ENCODE data around the gene PRRX1. TPM values are rescaled to one million over a fixed set of nuclear protein-coding genes. Genes with fewer than 3 reads are reported as not detected.

PRRX1 gene
- total and polyA plus RNA-seq, 8 donors: 0.84 to 79.6 (median 3.2) TPM

DNA sequence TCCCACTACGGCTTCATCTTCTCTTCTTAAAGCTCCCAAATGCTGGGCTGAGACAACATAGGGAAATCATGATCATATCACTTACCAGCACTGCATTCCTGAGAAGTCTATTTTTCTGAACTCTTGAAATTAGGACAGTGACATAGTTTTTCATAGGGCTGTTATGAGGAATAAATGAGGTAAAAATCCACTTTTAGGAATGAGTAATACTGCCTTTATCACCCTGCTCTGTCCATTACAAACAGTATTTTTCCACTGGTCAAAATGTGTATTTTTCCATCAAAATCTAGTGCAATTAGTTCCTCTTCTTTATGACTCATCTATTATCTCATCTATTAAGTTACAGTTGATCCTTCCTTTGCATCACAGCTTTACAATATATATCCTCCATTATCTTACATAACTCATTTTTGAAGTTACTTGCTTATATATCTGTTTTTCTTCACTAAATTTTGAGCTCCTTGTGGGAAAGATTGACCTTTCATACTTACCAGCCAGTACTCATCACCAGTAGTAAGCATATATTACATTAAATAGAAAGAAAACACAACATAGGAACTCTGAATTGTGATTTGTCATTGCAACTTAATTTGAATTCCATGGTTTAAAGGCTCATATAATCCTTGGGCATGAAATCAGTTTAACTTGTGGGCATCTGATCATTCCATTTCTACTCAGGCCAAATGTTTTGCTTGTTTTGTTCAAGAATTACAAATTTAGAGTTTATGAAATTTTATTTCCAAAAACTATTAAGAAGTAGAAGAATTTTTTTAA lies 37.1 kb downstream of the PRRX1 start:
- Histone ChIP-seq H3K36me3 (no peaks in the 10 kb centered on the region), H3K4me1 (no peaks in the 10 kb centered on the region), H3K27ac (peak overlapping the region in 1 of 2 donors; percentile 28), H3K9me3 (no peaks in the 10 kb centered on the region), H3K4me3 (no peak overlapping the region), H3K27me3 (no peaks in the 10 kb centered on the region)
- TF ChIP-seq, protein P1, sequence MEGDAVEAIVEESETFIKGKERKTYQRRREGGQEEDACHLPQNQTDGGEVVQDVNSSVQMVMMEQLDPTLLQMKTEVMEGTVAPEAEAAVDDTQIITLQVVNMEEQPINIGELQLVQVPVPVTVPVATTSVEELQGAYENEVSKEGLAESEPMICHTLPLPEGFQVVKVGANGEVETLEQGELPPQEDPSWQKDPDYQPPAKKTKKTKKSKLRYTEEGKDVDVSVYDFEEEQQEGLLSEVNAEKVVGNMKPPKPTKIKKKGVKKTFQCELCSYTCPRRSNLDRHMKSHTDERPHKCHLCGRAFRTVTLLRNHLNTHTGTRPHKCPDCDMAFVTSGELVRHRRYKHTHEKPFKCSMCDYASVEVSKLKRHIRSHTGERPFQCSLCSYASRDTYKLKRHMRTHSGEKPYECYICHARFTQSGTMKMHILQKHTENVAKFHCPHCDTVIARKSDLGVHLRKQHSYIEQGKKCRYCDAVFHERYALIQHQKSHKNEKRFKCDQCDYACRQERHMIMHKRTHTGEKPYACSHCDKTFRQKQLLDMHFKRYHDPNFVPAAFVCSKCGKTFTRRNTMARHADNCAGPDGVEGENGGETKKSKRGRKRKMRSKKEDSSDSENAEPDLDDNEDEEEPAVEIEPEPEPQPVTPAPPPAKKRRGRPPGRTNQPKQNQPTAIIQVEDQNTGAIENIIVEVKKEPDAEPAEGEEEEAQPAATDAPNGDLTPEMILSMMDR (IDR thresholded peaks at IDR 0.05): no peak
- intact Hi-C loops (cut with DNase I): no loop called here
- ATAC-seq (peak; percentile 18), DNase-seq (no peak)

DNA sequence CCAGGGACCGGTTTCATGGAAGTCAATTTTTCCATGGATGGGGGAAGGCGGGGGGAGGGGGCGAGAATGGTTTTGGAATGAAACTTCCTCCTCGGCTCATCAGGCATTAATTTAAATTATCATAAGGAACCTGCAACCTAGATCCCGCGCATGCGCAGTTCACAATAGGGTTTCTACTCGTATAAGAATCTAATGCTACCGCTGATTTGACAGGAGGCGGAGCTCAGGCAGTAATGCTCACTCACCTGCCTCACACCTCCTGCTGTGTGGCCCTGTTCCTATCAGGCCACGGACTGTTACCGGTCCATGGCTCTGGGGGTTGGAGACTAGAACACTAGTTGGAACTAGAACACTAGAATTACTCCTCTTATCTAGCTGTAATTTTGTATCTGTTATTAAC lies 38.0 kb downstream of the PRRX1 start:
- intact Hi-C loops (cut with DNase I): no loop called here
- TF ChIP-seq, protein P1 (IDR thresholded peaks at IDR 0.05): no peak
- ATAC-seq (no peak), DNase-seq (no peak)
- Histone ChIP-seq H3K4me1 (no peaks in the 10 kb centered on the region), H3K27ac (no peak overlapping the region), H3K36me3 (no peaks in the 10 kb centered on the region), H3K9me3 (no peaks in the 10 kb centered on the region), H3K4me3 (no peak overlapping the region), H3K27me3 (no peaks in the 10 kb centered on the region)

DNA sequence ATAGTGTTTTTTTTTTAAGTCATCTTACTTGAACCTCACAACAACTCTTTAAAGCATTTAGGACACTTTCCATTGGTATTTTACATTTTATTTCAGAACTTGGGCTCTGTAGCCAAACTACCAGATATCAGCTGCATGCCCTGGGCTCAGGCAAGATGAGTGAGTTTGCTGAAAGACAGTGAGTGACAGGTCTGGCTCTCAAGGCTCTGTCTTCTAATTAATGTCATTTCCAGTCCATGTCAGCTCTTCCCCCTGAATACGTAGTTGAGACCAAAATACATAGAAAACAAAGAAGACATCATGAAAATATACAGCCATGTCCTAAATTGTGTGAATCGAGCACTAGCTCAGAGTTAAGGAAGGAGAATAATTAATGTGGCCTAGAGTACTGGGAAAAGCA lies 39.7 kb downstream of the PRRX1 start:
- Histone ChIP-seq H3K9me3 (no peaks in the 10 kb centered on the region), H3K4me3 (no peak overlapping the region), H3K4me1 (no peaks in the 10 kb centered on the region), H3K36me3 (no peaks in the 10 kb centered on the region), H3K27me3 (no peaks in the 10 kb centered on the region), H3K27ac (no peak overlapping the region)
- intact Hi-C loops (cut with DNase I): no loop called here
- ATAC-seq (no peak), DNase-seq (no peak)
- TF ChIP-seq, protein P1 (IDR thresholded peaks at IDR 0.05): no peak

DNA sequence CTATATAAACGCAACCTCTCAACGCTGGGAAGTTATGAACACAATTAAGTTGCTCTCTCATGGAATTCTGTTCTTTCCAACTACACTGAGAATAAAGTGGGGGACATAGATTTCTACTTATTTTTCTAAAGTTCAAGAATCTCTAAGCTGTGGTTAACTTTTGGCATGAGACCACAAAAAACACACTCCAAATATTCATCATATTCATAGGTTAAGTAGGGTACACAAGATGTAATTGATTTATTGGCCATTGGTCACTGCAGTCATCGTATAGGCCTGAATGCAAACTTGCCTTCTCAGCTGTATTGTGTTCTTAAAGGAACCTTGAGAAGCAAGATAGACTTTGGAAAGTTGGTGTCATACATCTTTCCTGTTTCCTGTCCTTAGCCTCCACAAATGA lies 40.3 kb downstream of the PRRX1 start:
- intact Hi-C loops (cut with DNase I): no loop called here
- ATAC-seq (no peak), DNase-seq (no peak)
- no peaks in the 10 kb centered on the region for H3K27me3 ChIP-seq
- no peak overlapping the region for H3K4me3 ChIP-seq
- H3K27ac ChIP-seq: no peak overlapping the region
- TF ChIP-seq, protein P1 (IDR thresholded peaks at IDR 0.05): no peak
- H3K36me3 ChIP-seq: no peaks in the 10 kb centered on the region
- H3K9me3 ChIP-seq: no peaks in the 10 kb centered on the region
- H3K4me1 ChIP-seq: no peaks in the 10 kb centered on the region

DNA sequence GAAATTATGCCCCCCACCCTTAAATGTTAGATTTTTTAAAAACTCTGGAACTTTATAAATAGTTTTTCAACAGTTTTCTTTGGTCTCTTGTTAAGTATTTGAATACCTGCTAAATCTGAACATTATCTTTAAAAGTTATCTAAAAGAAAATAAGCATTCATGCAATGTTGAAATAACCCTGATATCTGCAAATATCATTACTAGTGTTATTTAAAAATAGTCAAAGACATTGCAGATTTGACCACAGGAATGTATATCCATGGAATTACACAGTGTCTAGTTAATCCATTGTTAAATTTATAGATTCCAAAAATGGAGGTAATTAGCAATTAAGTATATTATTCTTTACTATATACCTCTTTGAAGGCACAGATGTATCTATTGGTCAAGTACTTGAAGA lies 42.0 kb downstream of the PRRX1 start:
- H3K27ac ChIP-seq: no peak overlapping the region
- H3K4me3 ChIP-seq: no peak overlapping the region
- H3K9me3 ChIP-seq: no peaks in the 10 kb centered on the region
- H3K4me1 ChIP-seq: no peaks in the 10 kb centered on the region
- intact Hi-C loops (cut with DNase I): no loop called here
- H3K36me3 ChIP-seq: no peaks in the 10 kb centered on the region
- DNase-seq (no peak), ATAC-seq (no peak)
- TF ChIP-seq, protein P1 (IDR thresholded peaks at IDR 0.05): no peak
- H3K27me3 ChIP-seq: no peaks in the 10 kb centered on the region

All from left lung (tissue), 10 donors.